Smooth muscle cell of trachea (primary cell): ENCODE results near the gene NOL11. TPM values are rescaled to one million over a fixed set of nuclear protein-coding genes. Genes with fewer than 3 reads are reported as not detected.

Source experiments
- total RNA-seq: library from RNA; depleted of rRNA; stranded (reverse); fragments of >200 nt; gene quantifications from 2 replicates; pipeline ENCODE4 v1.2.1, GENCODE V29; 2014

NOL11 gene
- total RNA-seq, result 24.6 and 31.6 TPM in 2 replicates

GRCh38 chr17:67717624-67718324 lies at the start of gene NOL11:
TSS of gene NOL11 (plus strand) at chr17:67717936. CDS start at chr17:67717948, 12 bp downstream.

Other genes starting within 250 kb of the NOL11 start
- 28.0 and 56.3 TPM in 2 replicates for gene BPTF, start 107.6 kb downstream of the NOL11 start, total RNA-seq